ENCODE data around the gene GALNT10. TPM values are rescaled to one million over a fixed set of nuclear protein-coding genes. Genes with fewer than 3 reads are reported as not detected.

The GALNT10 gene
- total and polyA plus RNA-seq, 2 of the 8 experiments (the other 6 are each of a cell fraction or from before 2014, with no cell fraction given) = 4.6 to 15.5 TPM

- no peaks in the 10 kb centered on the region for H3K36me3 ChIP-seq (ENCODE audit: control insufficient read depth in 2 of 4, insufficient read depth in 4 of 4, low read length in 3 of 4)
- H2BK120ac ChIP-seq (replicated peaks; ENCODE audit: low read depth, low read length) = no peak overlapping the region
- FAIRE-seq (no peak), DNase-seq (ENCODE audit: low read depth in 1 of 2, low spot score in 2 of 2) (no peak)
- H2BK5ac ChIP-seq (ENCODE audit: low read depth, low read length) = no peak overlapping the region
- no peak overlapping the region for H3K27ac ChIP-seq (ENCODE audit: low read depth, low read length)
- no peak overlapping the region for H2AFZ ChIP-seq (ENCODE audit: low read length)
- H3K23ac ChIP-seq (ENCODE audit: insufficient read length) = no peak overlapping the region
- H3K4me2 ChIP-seq (ENCODE audit: insufficient read depth in 1 of 2, low read depth in 2 of 2, low read length in 2 of 2) = no peak overlapping the region
- no peak overlapping the region for H4K5ac ChIP-seq (ENCODE audit: insufficient read length, low read depth, low read length)
- H4K20me1 ChIP-seq (replicated peaks in 1 of 2; ENCODE audit: control insufficient read depth in 1 of 2, insufficient read depth in 2 of 2, low read length in 2 of 2) = no peaks in the 10 kb centered on the region
- POLR2A ChIA-PET (ENCODE audit: partially characterized antibody) = interaction anchor here (1.2 kb wide), 1 partner anchor 9 kb away, joined by 3 read pairs; no protein-coding TSS in a partner anchor
- H4K91ac ChIP-seq (replicated peaks; ENCODE audit: insufficient read length, low read length) = no peak overlapping the region
- H4K8ac ChIP-seq (ENCODE audit: extremely low read depth, insufficient read depth, low read length) = no peak overlapping the region
- no peaks in the 10 kb centered on the region for H3K9me3 ChIP-seq (ENCODE audit: insufficient read depth in 2 of 2, low read depth in 1 of 2, low read length in 1 of 2)
- TF ChIP-seq BRCA1 (IDR thresholded peaks at IDR 0.05; ENCODE audit: low read depth, low read length) (no peak), CHD1 (IDR thresholded peaks at IDR 0.05; ENCODE audit: low read depth, low read length) (no peak), SP2 (IDR thresholded peaks at IDR 0.05; ENCODE audit: low read length) (no peak)
- no peaks in the 10 kb centered on the region for H3K23me2 ChIP-seq (ENCODE audit: low read depth, low read length)
- H3K79me1 ChIP-seq (ENCODE audit: low read depth, low read length) = no peaks in the 10 kb centered on the region
- WGBS, 2 experiments (ENCODE audit: extremely low coverage in 1 of 2, insufficient coverage in 1 of 2, insufficient read length in 1 of 2, insufficient replicate concordance in 2 of 2, low coverage in 1 of 2, low lambda C conversion rate in 2 of 2, missing lambda C conversion rate in 1 of 2) = 89% methylated on average over 3 of the region's 3 CpGs; no CpG with 5 or more reads in 1 of the 2 experiments
- H3K18ac ChIP-seq (ENCODE audit: extremely low read depth, low read length) = no peak overlapping the region
- no peak overlapping the region for H3K9ac ChIP-seq (replicated peaks in 1 of 4; ENCODE audit: extremely low read depth in 1 of 4, low read depth in 3 of 4, low read length in 3 of 4)
- H3K4me1 ChIP-seq (replicated peaks in 1 of 4; ENCODE audit: control insufficient read depth in 3 of 4, insufficient read depth in 4 of 4, low read length in 3 of 4) = no peaks in the 10 kb centered on the region
- H2AK5ac ChIP-seq (ENCODE audit: low read depth, low read length) = no peak overlapping the region
- H3K4ac ChIP-seq (replicated peaks; ENCODE audit: insufficient read length, low read depth, low read length) = no peak overlapping the region
- H3K4me3 ChIP-seq (ENCODE audit: extremely low read depth in 1 of 4, insufficient read depth in 2 of 4, low read depth in 3 of 4, low read length in 4 of 4) = no peak overlapping the region
- CTCF ChIA-PET (ENCODE audit: partially characterized antibody) = interaction anchor here (1.0 to 2.3 kb wide), 2 partner anchors 93 to 240 kb away, joined by 4 to 5 read pairs; no protein-coding TSS in a partner anchor
- no peak overlapping the region for H2BK15ac ChIP-seq (ENCODE audit: low read length)
- H3K56ac ChIP-seq (replicated peaks; ENCODE audit: insufficient read length, low read depth, low read length) = no peak overlapping the region
- no peaks in the 10 kb centered on the region for H3K79me2 ChIP-seq (ENCODE audit: control insufficient read depth in 1 of 2, insufficient read depth in 2 of 2, low read length in 2 of 2)
- H3K14ac ChIP-seq (ENCODE audit: insufficient read length) = no peak overlapping the region
- no peaks in the 10 kb centered on the region for H3K27me3 ChIP-seq (replicated peaks in 1 of 4; ENCODE audit: control insufficient read depth in 3 of 4, extremely low read depth in 1 of 4, insufficient read depth in 3 of 4, low read length in 3 of 4)
- no peak overlapping the region for H2BK20ac ChIP-seq (ENCODE audit: low read length)
- H2BK12ac ChIP-seq (ENCODE audit: low read depth, low read length) = no peak overlapping the region
Measured at GRCh38 chr5:154312000-154312399, 121.5 kb downstream of the GALNT10 start.
